ENCODE data around the gene OR52E1.

Gene OR52E1

DNA sequence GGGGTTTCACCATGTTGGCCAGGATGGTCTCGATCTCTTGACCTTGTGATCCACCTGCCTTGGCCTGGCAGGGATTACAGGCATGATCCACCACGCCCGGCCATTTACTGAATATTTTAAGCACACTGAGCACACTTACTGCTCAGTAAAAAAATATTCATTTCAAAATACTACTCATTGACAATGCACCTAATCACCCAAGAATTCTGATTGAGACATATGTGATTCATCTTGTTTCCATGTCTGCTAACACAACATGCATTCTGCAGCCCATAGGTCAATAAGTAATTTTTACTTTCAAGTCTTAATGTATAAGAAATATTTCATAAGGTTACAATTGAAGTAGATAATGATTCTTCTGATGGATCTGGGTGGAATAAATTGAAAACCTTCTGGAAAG, 27.3 kb upstream of the OR52E1 start:
- H3K4me3 ChIP-seq (ENCODE audit: insufficient read depth, low read length, poor library complexity, severe bottlenecking) = no peak overlapping the region

DNA sequence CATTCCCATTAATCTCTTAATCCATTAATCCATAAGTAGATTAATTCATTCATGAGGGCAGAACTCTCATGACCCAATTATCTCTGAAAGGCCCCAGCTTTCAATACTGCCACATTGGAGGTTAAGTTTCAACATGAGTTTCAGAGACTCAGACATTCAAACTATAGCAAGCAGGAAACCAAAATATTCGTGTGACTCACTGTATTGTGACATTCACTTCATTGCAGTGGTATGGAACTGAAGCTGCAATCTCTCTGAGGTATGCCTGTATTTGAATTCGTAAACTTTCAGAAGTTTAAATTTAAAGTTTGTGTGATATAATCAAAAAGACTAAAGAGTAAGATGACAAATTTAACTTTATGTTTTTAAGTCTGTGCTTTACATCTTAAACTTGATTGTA, 26.0 kb upstream of the OR52E1 start:
- Histone ChIP-seq H3F3A (ENCODE audit: insufficient read depth) (no peaks in the 10 kb centered on the region), H3K4me3 (ENCODE audit: insufficient read depth, low read length, poor library complexity, severe bottlenecking) (no peak overlapping the region), H3K79me2 (ENCODE audit: insufficient read depth, low read length) (no peaks in the 10 kb centered on the region), H3K9me2 (replicated peaks; ENCODE audit: insufficient read depth, low read length) (no peaks in the 10 kb centered on the region), H3K27ac (ENCODE audit: low read depth, low read length) (no peak overlapping the region), H4K20me1 (ENCODE audit: low read depth, low read length) (no peaks in the 10 kb centered on the region), H2AFZ (ENCODE audit: low read depth, low read length, severe bottlenecking) (no peak overlapping the region), H3K36me3 (ENCODE audit: low read length) (no peaks in the 10 kb centered on the region), H3K27me3 (ENCODE audit: low read length) (no peaks in the 10 kb centered on the region), H3K9ac (ENCODE audit: low read length) (no peak overlapping the region), H3K9me3 (ENCODE audit: insufficient read depth, low read length) (no peaks in the 10 kb centered on the region), H3K4me2 (ENCODE audit: low read depth, low read length, poor library complexity, severe bottlenecking) (no peak overlapping the region)
- TF ChIP-seq EZH2phosphoT487 (conservative IDR thresholded peaks at IDR 0.05; ENCODE audit: low read length) = no peak
- TF ChIP-seq, protein P1, sequence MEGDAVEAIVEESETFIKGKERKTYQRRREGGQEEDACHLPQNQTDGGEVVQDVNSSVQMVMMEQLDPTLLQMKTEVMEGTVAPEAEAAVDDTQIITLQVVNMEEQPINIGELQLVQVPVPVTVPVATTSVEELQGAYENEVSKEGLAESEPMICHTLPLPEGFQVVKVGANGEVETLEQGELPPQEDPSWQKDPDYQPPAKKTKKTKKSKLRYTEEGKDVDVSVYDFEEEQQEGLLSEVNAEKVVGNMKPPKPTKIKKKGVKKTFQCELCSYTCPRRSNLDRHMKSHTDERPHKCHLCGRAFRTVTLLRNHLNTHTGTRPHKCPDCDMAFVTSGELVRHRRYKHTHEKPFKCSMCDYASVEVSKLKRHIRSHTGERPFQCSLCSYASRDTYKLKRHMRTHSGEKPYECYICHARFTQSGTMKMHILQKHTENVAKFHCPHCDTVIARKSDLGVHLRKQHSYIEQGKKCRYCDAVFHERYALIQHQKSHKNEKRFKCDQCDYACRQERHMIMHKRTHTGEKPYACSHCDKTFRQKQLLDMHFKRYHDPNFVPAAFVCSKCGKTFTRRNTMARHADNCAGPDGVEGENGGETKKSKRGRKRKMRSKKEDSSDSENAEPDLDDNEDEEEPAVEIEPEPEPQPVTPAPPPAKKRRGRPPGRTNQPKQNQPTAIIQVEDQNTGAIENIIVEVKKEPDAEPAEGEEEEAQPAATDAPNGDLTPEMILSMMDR (IDR thresholded peaks at IDR 0.05; ENCODE audit: insufficient read depth, low read length, poor library complexity, severe bottlenecking) = no peak

More for the DNA sequence above, 27.3 kb upstream of the OR52E1 start:
- no peaks in the 10 kb centered on the region for H3K9me2 ChIP-seq (replicated peaks; ENCODE audit: insufficient read depth, low read length)
- no peak overlapping the region for H3K9ac ChIP-seq (ENCODE audit: low read length)
- no peaks in the 10 kb centered on the region for H3F3A ChIP-seq (ENCODE audit: insufficient read depth)
- no peaks in the 10 kb centered on the region for H3K79me2 ChIP-seq (ENCODE audit: insufficient read depth, low read length)
- no peaks in the 10 kb centered on the region for H3K9me3 ChIP-seq (ENCODE audit: insufficient read depth, low read length)
- TF ChIP-seq, protein P1 (IDR thresholded peaks at IDR 0.05; ENCODE audit: insufficient read depth, low read length, poor library complexity, severe bottlenecking) = no peak
- no peak overlapping the region for H2AFZ ChIP-seq (ENCODE audit: low read depth, low read length, severe bottlenecking)
- H3K36me3 ChIP-seq (ENCODE audit: low read length) = no peaks in the 10 kb centered on the region
- H3K27me3 ChIP-seq (ENCODE audit: low read length) = no peaks in the 10 kb centered on the region
- H3K4me2 ChIP-seq (ENCODE audit: low read depth, low read length, poor library complexity, severe bottlenecking) = no peak overlapping the region
- H4K20me1 ChIP-seq (ENCODE audit: low read depth, low read length) = no peaks in the 10 kb centered on the region
- H3K27ac ChIP-seq (ENCODE audit: low read depth, low read length) = no peak overlapping the region

DNA sequence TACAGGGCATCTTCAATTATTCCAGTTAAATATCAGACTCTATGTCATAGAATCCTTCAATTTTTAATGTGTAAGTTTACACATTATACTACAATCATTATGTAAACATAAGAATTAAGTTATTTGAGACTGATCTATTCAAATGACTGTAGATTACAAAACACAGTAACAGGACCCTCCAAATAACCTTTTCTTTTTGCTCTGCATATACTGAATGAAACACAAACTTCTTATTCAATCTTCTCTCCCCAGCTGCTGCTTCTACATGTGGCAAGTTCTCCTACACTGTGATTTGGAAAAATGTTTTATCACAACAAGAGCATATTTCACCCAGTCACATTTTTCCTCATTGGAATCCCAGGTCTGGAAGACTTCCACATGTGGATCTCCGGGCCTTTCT, 23.1 kb upstream of the OR52E1 start, which contains the start of gene OR52J3:
Gene OR52J3 (plus strand): TSS at position 301 of the 400 bp plus-strand sequence. CDS start 0 bp downstream, at position 301.
- Histone ChIP-seq H3K27me3 (ENCODE audit: low read length) (no peaks in the 10 kb centered on the region), H3K4me3 (ENCODE audit: insufficient read depth, low read length, poor library complexity, severe bottlenecking) (no peak within 1 kb of the TSS), H2AFZ (ENCODE audit: low read depth, low read length, severe bottlenecking) (no peak within 1 kb of the TSS), H3K27ac (ENCODE audit: low read depth, low read length) (no peak within 1 kb of the TSS), H3K9me3 (ENCODE audit: insufficient read depth, low read length) (no peaks in the 10 kb centered on the region), H3K79me2 (ENCODE audit: insufficient read depth, low read length) (no peaks in the 10 kb centered on the region), H3K4me2 (ENCODE audit: low read depth, low read length, poor library complexity, severe bottlenecking) (no peak within 1 kb of the TSS), H3K36me3 (ENCODE audit: low read length) (no peaks in the 10 kb centered on the region), H4K20me1 (ENCODE audit: low read depth, low read length) (no peaks in the 10 kb centered on the region; the same call in 1 of the 2 replicates), H3K9ac (ENCODE audit: low read length) (no peak within 1 kb of the TSS), H3K9me2 (replicated peaks; ENCODE audit: insufficient read depth, low read length) (no peaks in the 10 kb centered on the region), H3F3A (ENCODE audit: insufficient read depth) (no peaks in the 10 kb centered on the region)
- TF ChIP-seq EZH2phosphoT487 (conservative IDR thresholded peaks at IDR 0.05; ENCODE audit: low read length) = no peak
- TF ChIP-seq, protein P1 (IDR thresholded peaks at IDR 0.05; ENCODE audit: insufficient read depth, low read length, poor library complexity, severe bottlenecking) = no peak
